NB4 (cell line): ENCODE results near the gene PUSL1.

Experiments used
- POLR2A ChIP-seq: IDR thresholded peaks from 2 replicates; pipeline ENCODE4 v1.6.1; 2011; ENCODE audit warnings: mild to moderate bottlenecking; ENCODE audit not compliant: insufficient read length; ENCODE audit errors: extremely low read depth
- TF ChIP-seq, protein P1 (sequence below): IDR thresholded peaks from one replicate; pipeline ENCODE4 v1.5.1; 2012; ENCODE audit warnings: low read depth, low read length

GRCh38 chr1:1335792-1336248 is 27.4 kb downstream of the PUSL1 start:
- TF ChIP-seq, protein P1, sequence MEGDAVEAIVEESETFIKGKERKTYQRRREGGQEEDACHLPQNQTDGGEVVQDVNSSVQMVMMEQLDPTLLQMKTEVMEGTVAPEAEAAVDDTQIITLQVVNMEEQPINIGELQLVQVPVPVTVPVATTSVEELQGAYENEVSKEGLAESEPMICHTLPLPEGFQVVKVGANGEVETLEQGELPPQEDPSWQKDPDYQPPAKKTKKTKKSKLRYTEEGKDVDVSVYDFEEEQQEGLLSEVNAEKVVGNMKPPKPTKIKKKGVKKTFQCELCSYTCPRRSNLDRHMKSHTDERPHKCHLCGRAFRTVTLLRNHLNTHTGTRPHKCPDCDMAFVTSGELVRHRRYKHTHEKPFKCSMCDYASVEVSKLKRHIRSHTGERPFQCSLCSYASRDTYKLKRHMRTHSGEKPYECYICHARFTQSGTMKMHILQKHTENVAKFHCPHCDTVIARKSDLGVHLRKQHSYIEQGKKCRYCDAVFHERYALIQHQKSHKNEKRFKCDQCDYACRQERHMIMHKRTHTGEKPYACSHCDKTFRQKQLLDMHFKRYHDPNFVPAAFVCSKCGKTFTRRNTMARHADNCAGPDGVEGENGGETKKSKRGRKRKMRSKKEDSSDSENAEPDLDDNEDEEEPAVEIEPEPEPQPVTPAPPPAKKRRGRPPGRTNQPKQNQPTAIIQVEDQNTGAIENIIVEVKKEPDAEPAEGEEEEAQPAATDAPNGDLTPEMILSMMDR, result no peak
- TF ChIP-seq POLR2A, result no peak
